SU-DHL-6 (cell line): Measurements from ENCODE around the gene IFNA10.
A peak's percentile ranks its signal among the peaks of the same experiment; 100 is the strongest.
"Not testable (repeated sequence)": the region's sequence is repeated elsewhere in the genome, so short reads cannot be mapped to it uniquely, and the experiment has no call there.

ENCODE experiments used
- H2AFZ ChIP-seq: fragments of 200-600 bp; sonication (generic); 2 replicates; pipeline ENCODE4 v1.6.1; 2014; ENCODE audit warnings: low read depth, mild to moderate bottlenecking, moderate library complexity, mixed read lengths, antibody characterized with exemption, low read length; ENCODE audit not compliant: severe bottlenecking
- H3F3A ChIP-seq: fragments of 200-600 bp; shearing (Covaris generic); 2 replicates; pipeline ENCODE4 v1.6.0; 2016; ENCODE audit warnings: antibody characterized with exemption, mild to moderate bottlenecking; ENCODE audit not compliant: insufficient read depth
- H3K27ac ChIP-seq: fragments of 200-600 bp; sonication (generic); 2 replicates; pipeline ENCODE4 v1.5.1; 2016; ENCODE audit warnings: low read depth, mild to moderate bottlenecking, low read length, moderate library complexity, mixed read lengths
- H3K27me3 ChIP-seq: fragments of 200-600 bp; sonication (generic), shearing (Covaris generic); 2 replicates; pipeline ENCODE4 v1.6.0; 2014; ENCODE audit warnings: mild to moderate bottlenecking, low read length
- H3K36me3 ChIP-seq: fragments of 200-600 bp; sonication (generic); 2 replicates; pipeline ENCODE4 v1.6.1; 2014; ENCODE audit warnings: mild to moderate bottlenecking, low read length, mixed read lengths
- H3K4me2 ChIP-seq: fragments of 300-600, 200-600 bp; shearing (Covaris generic), sonication (generic); 2 replicates; pipeline ENCODE4 v1.6.0; 2014; ENCODE audit warnings: low read length, low read depth, mild to moderate bottlenecking; ENCODE audit not compliant: poor library complexity, severe bottlenecking
- H3K4me3 ChIP-seq: fragments of 200-600 bp; sonication (generic); 2 replicates; pipeline ENCODE4 v1.5.1; 2014; ENCODE audit warnings: antibody characterized with exemption, low read length, mild to moderate bottlenecking, mixed read lengths; ENCODE audit not compliant: insufficient read depth, poor library complexity, severe bottlenecking
- H3K79me2 ChIP-seq: fragments of 200-600 bp; sonication (generic); 2 replicates; pipeline ENCODE4 v1.6.1; 2014; ENCODE audit warnings: mild to moderate bottlenecking, low read length, moderate library complexity; ENCODE audit not compliant: insufficient read depth
- H3K9ac ChIP-seq: fragments of 200-600 bp; sonication (generic); 2 replicates; pipeline ENCODE4 v1.7.0; 2014; ENCODE audit warnings: mild to moderate bottlenecking, low read length
- H3K9me2 ChIP-seq: fragments of 200-600 bp; sonication (generic); replicated peaks from 2 replicates; pipeline ENCODE4 v1.6.1; 2014; ENCODE audit warnings: low read length; ENCODE audit not compliant: insufficient read depth
- H3K9me3 ChIP-seq: fragments of 200-600 bp; sonication (generic); 2 replicates; pipeline ENCODE4 v1.6.1; 2014; ENCODE audit warnings: low read length, mixed read lengths; ENCODE audit not compliant: insufficient read depth
- H4K20me1 ChIP-seq: fragments of 200-600 bp; sonication (generic); 2 replicates; pipeline ENCODE4 v1.6.1; 2014; ENCODE audit warnings: low read depth, mild to moderate bottlenecking, antibody characterized with exemption, low read length, moderate library complexity, mixed read lengths
- CTCF ChIP-seq: fragments of 200-600 bp; sonication (generic); IDR thresholded peaks from one replicate; pipeline ENCODE4 v1.5.1; 2017; ENCODE audit warnings: antibody characterized with exemption, mild to moderate bottlenecking, low read length, moderate library complexity; ENCODE audit not compliant: insufficient read depth, poor library complexity, severe bottlenecking
- EZH2phosphoT487 ChIP-seq: fragments of 200-600 bp; sonication (generic), shearing (Covaris generic); conservative IDR thresholded peaks from 2 replicates; pipeline ENCODE4 v1.6.1; 2018; ENCODE audit warnings: mild to moderate bottlenecking, antibody characterized with exemption, low read length, moderate library complexity, mixed read lengths

IFNA10 gene

GRCh38 chr9:21210311-21210710 is 3.4 kb upstream of the IFNA10 start:
- H3K27me3 ChIP-seq, result no peaks in the 10 kb centered on the region
- no peaks in the 10 kb centered on the region for H3K79me2 ChIP-seq
- no peak overlapping the region for H3K9ac ChIP-seq
- H3K4me3 ChIP-seq, result no peak overlapping the region
- no peak overlapping the region for H3K4me2 ChIP-seq
- H3K36me3 ChIP-seq, result no peaks in the 10 kb centered on the region
- TF ChIP-seq CTCF (no peak), EZH2phosphoT487 (no peak)
- no peak overlapping the region for H3K27ac ChIP-seq
- no peak overlapping the region for H2AFZ ChIP-seq
- no peaks in the 10 kb centered on the region for H3K9me3 ChIP-seq
- H3F3A ChIP-seq, result no peaks in the 10 kb centered on the region
- H3K9me2 ChIP-seq, result no peaks in the 10 kb centered on the region
- no peaks in the 10 kb centered on the region for H4K20me1 ChIP-seq

- Histone ChIP-seq H3K36me3 (no peaks in the 10 kb centered on the region), H3K9me2 (no peaks in the 10 kb centered on the region), H3K9me3 (no peaks in the 10 kb centered on the region), H3F3A (no peaks in the 10 kb centered on the region), H3K4me2 (no peak overlapping the region), H3K27ac (no peak overlapping the region), H3K9ac (no peak overlapping the region), H3K4me3 (no peak overlapping the region), H4K20me1 (no peaks in the 10 kb centered on the region), H3K79me2 (no peaks in the 10 kb centered on the region), H3K27me3 (no peaks in the 10 kb centered on the region), H2AFZ (no peak overlapping the region)
- no peak for TF ChIP-seq EZH2phosphoT487
- TF ChIP-seq CTCF, result no peak
These were observed 1.7 kb downstream of the IFNA10 start for GRCh38 chr9:21205204-21205603.

GRCh38 chr9:21202105-21202504 is 4.8 kb downstream of the IFNA10 start, which contains the start of gene IFNA7:
Gene IFNA7, minus strand, starts transcription at chr9:21202205. Its CDS starts 40 bp downstream, at chr9:21202165.
- H3F3A ChIP-seq, H3K9me2 ChIP-seq, H3K9ac ChIP-seq, H3K27me3 ChIP-seq, H3K4me2 ChIP-seq, H3K27ac ChIP-seq, H2AFZ ChIP-seq, H3K36me3 ChIP-seq, H4K20me1 ChIP-seq, H3K79me2 ChIP-seq, H3K4me3 ChIP-seq, H3K9me3 ChIP-seq: not testable (repeated sequence)

- H2AFZ ChIP-seq, H3K27me3 ChIP-seq, H3K27ac ChIP-seq, H3K79me2 ChIP-seq, H3K9ac ChIP-seq, H4K20me1 ChIP-seq, H3K4me3 ChIP-seq, H3F3A ChIP-seq, H3K9me2 ChIP-seq, H3K36me3 ChIP-seq, H3K9me3 ChIP-seq: not testable (repeated sequence)
- TF ChIP-seq CTCF, result peak; percentile 78
- H3K4me2 ChIP-seq, result peak overlapping the region; percentile 22
These were observed 11.8 kb downstream of the IFNA10 start for GRCh38 chr9:21194867-21195776.

GRCh38 chr9:21187487-21187886 is 19.5 kb downstream of the IFNA10 start, which contains the start of gene IFNA4:
Gene IFNA4, minus strand, starts transcription at chr9:21187587. Its CDS starts 56 bp downstream, at chr9:21187531.
- H2AFZ ChIP-seq, H3K9me3 ChIP-seq: not testable (repeated sequence)

More at GRCh38 chr9:21187487-21187886, 19.5 kb downstream of the IFNA10 start, which contains the start of gene IFNA4:
- not testable (repeated sequence) for H3K9me2 ChIP-seq, H3K4me2 ChIP-seq, H3F3A ChIP-seq, H3K36me3 ChIP-seq, H3K27ac ChIP-seq, H3K27me3 ChIP-seq, H4K20me1 ChIP-seq, H3K9ac ChIP-seq, H3K79me2 ChIP-seq, H3K4me3 ChIP-seq
